BLaER1 (cell line): ENCODE results near the gene YOD1.

Experiments
- H3K27ac ChIP-seq: shearing (Covaris generic); formaldehyde crosslinking; 2 replicates; pipeline ENCODE4 v1.8.1; 2022
- H3K27me3 ChIP-seq: shearing (Covaris generic); formaldehyde crosslinking; 2 replicates; pipeline ENCODE4 v1.8.1; 2022
- H3K36me3 ChIP-seq: shearing (Covaris generic); formaldehyde crosslinking; 2 replicates; pipeline ENCODE4 v1.8.1; 2022
- H3K4me1 ChIP-seq: shearing (Covaris generic); formaldehyde crosslinking; 2 replicates; pipeline ENCODE4 v1.8.1; 2022
- H3K4me2 ChIP-seq: shearing (Covaris generic); formaldehyde crosslinking; 2 replicates; pipeline ENCODE4 v1.8.1; 2022
- H3K4me3 ChIP-seq: shearing (Covaris generic); formaldehyde crosslinking; 2 replicates; pipeline ENCODE4 v1.8.1; 2022
- H3K9ac ChIP-seq: shearing (Covaris generic); formaldehyde crosslinking; 2 replicates; pipeline ENCODE4 v1.8.1; 2022
- H3K9me3 ChIP-seq: shearing (Covaris generic); formaldehyde crosslinking; 2 replicates; pipeline ENCODE4 v1.8.1; 2022
- H4K20me1 ChIP-seq: shearing (Covaris generic); formaldehyde crosslinking; 2 replicates; pipeline ENCODE4 v1.8.1; 2022
- Cebpa-rat ChIP-seq: shearing (Covaris generic); IDR thresholded peaks from 2 replicates; pipeline ENCODE4 v1.8.1; 2022

Gene YOD1

GRCh38 chr1:207027921-207028320, 23.1 kb downstream of the YOD1 start:
- H3K4me2 ChIP-seq: no peak overlapping the region
- no peak overlapping the region for H3K4me3 ChIP-seq
- no peaks in the 10 kb centered on the region for H4K20me1 ChIP-seq
- no peaks in the 10 kb centered on the region for H3K36me3 ChIP-seq
- no peak overlapping the region for H3K27ac ChIP-seq
- no peaks in the 10 kb centered on the region for H3K27me3 ChIP-seq
- TF ChIP-seq Cebpa-rat: no peak
- no peaks in the 10 kb centered on the region for H3K9me3 ChIP-seq
- no peaks in the 10 kb centered on the region for H3K4me1 ChIP-seq
- H3K9ac ChIP-seq: no peak overlapping the region

DNA sequence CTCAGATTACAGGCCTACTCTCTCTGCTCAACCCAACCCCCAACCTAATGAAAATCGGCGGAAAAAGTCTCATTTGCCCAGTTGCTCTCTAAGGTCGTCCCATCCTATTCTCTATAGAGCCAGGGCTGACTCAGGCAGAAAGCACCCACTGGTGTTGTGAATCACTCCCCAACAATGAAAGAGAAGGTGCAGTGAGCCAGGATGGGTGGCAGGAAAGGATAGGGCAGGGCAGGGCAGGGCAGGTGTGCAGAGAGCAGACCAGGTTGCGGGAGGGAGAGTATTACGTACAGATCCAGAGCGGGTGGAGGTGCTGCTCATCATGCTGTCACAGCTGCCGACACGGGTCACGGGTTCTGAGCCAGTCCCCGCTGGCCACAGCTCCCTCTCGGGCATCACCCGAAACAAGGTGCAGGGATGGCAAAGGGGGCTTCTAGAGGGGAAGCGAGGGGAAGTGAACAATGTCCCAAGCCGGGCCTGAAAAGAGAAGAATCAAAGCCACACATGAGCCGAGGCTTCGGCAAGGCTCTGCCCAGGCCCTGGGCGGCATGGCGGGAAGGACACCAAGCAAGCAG, 23.7 kb downstream of the YOD1 start:
- Histone ChIP-seq H3K9me3 (no peaks in the 10 kb centered on the region), H3K4me2 (no peak overlapping the region), H3K27ac (no peak overlapping the region), H3K4me3 (no peak overlapping the region), H3K4me1 (no peaks in the 10 kb centered on the region), H3K9ac (no peak overlapping the region), H4K20me1 (no peaks in the 10 kb centered on the region), H3K36me3 (no peaks in the 10 kb centered on the region), H3K27me3 (no peaks in the 10 kb centered on the region)
- no peak for TF ChIP-seq Cebpa-rat

DNA sequence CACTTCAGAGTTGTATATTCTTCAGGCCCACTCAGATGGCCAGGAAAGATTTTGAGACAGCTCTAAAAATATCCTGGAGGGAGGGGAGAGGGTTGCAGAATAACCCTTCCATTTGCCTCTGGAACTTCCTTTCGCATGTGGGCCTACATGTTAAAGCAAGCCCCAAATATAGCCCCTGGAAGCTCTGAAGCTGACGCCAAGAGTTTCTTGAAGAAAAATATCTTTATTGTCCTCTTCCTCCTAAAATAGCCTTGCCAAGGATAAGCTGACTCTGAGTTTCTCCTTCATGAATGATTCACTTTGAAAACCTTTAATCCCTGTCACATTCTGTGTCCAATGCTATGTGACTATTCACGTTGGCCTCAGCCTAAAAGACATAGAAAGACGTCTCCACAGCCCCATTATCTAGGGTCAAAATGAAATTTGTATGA, 24.9 kb downstream of the YOD1 start:
- H3K9ac ChIP-seq: no peak overlapping the region
- no peaks in the 10 kb centered on the region for H3K4me1 ChIP-seq
- H4K20me1 ChIP-seq: no peaks in the 10 kb centered on the region
- no peak for TF ChIP-seq Cebpa-rat
- H3K27ac ChIP-seq: no peak overlapping the region
- no peaks in the 10 kb centered on the region for H3K27me3 ChIP-seq
- H3K4me2 ChIP-seq: no peak overlapping the region
- H3K36me3 ChIP-seq: no peaks in the 10 kb centered on the region
- H3K4me3 ChIP-seq: no peak overlapping the region
- H3K9me3 ChIP-seq: no peaks in the 10 kb centered on the region

GRCh38 chr1:207025146-207025880, 25.7 kb downstream of the YOD1 start:
- H3K9me3 ChIP-seq: no peaks in the 10 kb centered on the region
- H3K4me2 ChIP-seq: no peak overlapping the region
- H3K36me3 ChIP-seq: no peaks in the 10 kb centered on the region
- no peak for TF ChIP-seq Cebpa-rat
- H3K27me3 ChIP-seq: no peaks in the 10 kb centered on the region
- H3K27ac ChIP-seq: no peak overlapping the region
- H3K4me1 ChIP-seq: no peaks in the 10 kb centered on the region
- H4K20me1 ChIP-seq: no peaks in the 10 kb centered on the region
- no peak overlapping the region for H3K9ac ChIP-seq
- H3K4me3 ChIP-seq: no peak overlapping the region

DNA sequence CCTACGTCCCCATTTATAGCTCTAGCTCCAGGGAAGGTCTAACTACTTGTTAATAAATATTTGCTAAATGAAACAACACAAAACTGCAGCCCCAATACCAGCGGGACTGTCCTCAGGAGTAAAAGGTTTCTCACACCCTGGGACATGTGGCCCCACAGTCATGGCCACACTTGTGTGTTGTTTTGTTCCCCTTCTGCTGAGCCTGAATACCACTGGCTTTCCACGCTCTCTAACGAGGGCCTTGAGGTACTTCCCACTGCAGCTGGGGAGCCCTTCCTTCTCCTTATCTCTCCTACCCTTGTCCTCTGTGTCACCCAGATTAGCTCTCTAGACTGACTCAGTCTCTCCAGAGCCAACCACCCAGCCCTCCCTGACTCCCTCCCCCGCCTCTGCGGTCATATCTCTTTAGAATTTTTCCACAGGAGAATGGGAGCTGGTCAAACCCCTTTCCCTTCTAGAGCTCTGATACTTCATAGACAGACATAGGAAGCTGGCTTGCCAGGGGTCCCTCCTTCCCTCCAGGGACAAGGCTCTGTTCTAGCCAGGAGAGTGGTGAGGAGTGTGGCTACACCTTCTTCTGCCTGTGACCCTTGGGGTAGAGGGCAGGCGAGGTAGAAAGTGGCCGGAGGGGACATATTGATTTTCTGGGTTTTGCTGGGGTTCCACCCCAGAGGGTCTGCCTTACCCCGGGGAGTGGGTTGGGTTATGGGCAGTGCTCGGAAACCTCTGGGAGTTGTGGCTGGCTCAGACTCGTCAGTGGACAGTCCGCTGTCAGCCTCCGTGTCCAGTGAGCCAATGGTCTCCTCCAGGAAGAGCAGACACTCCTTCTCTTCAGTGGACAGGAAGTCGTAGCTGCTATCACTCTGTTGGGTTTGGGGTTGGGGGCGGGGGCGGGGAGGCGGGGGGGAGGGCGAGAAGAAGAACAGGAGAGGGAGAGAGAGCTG, 26.5 kb downstream of the YOD1 start:
- Histone ChIP-seq H3K9me3 (no peaks in the 10 kb centered on the region), H3K9ac (no peak overlapping the region), H3K27me3 (no peaks in the 10 kb centered on the region), H4K20me1 (no peaks in the 10 kb centered on the region), H3K36me3 (no peaks in the 10 kb centered on the region), H3K4me2 (no peak overlapping the region), H3K4me3 (no peak overlapping the region), H3K4me1 (no peaks in the 10 kb centered on the region), H3K27ac (no peak overlapping the region)
- TF ChIP-seq Cebpa-rat: no peak

DNA sequence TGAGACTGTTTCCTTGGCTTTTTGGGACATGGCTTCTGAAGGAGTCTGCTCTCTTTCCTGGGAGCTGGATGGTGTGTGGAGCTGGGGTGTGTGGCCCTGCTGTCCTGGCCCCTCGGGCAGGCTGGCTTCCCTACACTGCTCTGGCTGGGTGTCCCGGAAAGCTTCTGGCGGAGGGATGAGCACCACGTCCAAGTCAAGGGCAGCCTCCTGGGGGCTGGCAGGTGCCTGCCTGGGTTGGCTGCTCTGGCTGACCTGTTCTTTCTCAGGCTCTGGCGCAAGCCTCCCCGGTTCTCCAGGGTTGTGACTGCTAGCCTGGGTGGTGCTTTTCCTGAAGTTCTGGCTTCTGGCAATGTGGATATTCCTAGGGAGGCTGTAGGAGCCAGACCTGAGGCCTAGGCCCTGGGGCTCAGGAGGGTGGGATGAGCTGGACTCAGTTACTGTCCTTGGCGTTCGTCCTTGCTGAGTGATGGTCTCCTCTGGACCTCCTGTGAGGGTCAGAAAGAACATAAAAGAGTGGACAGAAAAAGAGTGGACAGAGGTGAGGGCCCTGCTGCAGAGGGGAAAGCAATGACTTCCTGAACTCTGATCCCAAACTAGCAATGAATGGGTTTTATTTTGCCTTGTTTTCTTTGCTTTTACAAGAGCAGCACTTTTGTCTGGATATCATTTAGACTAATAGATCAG, 27.9 kb downstream of the YOD1 start:
- no peaks in the 10 kb centered on the region for H3K4me1 ChIP-seq
- no peaks in the 10 kb centered on the region for H4K20me1 ChIP-seq
- no peaks in the 10 kb centered on the region for H3K36me3 ChIP-seq
- no peak overlapping the region for H3K4me3 ChIP-seq
- TF ChIP-seq Cebpa-rat: no peak
- no peak overlapping the region for H3K4me2 ChIP-seq
- H3K9ac ChIP-seq: no peak overlapping the region
- no peaks in the 10 kb centered on the region for H3K9me3 ChIP-seq
- no peaks in the 10 kb centered on the region for H3K27me3 ChIP-seq
- H3K27ac ChIP-seq: no peak overlapping the region

GRCh38 chr1:207021876-207022596, 29.0 kb downstream of the YOD1 start:
- Histone ChIP-seq H3K9ac (no peak overlapping the region), H3K27me3 (no peaks in the 10 kb centered on the region), H3K27ac (no peak overlapping the region), H3K36me3 (no peaks in the 10 kb centered on the region), H4K20me1 (no peaks in the 10 kb centered on the region), H3K4me3 (no peak overlapping the region), H3K9me3 (no peaks in the 10 kb centered on the region), H3K4me1 (no peaks in the 10 kb centered on the region), H3K4me2 (no peak overlapping the region)
- no peak for TF ChIP-seq Cebpa-rat

DNA sequence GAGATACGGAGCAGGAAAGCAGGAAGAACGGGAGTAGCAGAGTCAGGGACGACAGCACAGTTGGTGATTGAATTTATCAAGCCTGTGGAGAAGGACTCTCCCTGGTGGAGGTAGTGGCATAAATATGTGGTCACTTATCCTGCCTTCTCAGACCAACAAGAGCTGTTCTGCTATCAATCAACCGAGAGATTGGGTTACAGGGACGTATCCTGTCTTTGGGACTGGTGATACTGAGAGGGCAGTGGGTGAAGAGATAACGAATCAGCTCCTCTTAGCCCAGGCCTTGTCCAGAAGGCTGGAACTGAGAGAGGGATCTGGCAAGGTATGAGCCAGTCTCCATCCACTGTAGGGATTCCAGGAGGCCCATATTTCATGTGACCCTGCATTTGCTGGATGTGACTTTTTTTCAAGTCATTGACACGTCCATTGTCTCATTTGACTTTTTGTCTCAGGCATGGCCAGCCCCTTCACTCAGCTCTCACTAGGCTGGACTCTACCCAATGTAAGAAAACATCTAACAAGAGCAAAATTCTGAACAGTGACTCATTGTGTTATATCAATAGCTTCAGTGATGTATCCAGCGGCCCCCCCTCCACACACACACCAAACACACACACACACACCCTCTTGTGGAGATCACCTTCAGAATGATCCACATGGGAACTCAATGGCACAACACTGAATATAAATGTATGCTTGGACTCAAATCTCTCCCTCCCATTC, 29.7 kb downstream of the YOD1 start:
- Histone ChIP-seq H3K9me3 (no peaks in the 10 kb centered on the region), H4K20me1 (no peaks in the 10 kb centered on the region), H3K4me1 (no peaks in the 10 kb centered on the region), H3K27ac (no peak overlapping the region), H3K36me3 (no peaks in the 10 kb centered on the region), H3K4me2 (no peak overlapping the region), H3K9ac (no peak overlapping the region), H3K27me3 (no peaks in the 10 kb centered on the region), H3K4me3 (no peak overlapping the region)
- no peak for TF ChIP-seq Cebpa-rat

DNA sequence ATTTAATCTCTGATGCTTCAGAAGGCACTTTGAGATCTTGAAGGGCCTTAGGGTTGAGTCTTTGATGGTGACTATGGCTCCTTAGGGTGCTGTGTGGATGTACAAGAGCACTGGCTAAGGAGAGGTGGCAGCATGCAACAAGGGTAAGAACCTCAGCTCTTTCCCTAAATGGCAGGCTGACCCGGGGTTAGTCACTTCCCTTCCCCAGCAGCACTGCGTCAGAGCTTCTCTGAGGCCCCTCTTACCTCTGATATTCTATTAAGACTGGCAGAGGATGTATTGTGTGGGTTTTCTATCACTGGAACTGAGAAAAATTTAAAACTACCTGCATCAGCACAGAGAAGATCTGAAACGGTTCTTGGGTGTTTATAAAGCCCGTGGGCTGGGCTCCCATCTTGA, 30.3 kb downstream of the YOD1 start:
- Histone ChIP-seq H3K27me3 (no peaks in the 10 kb centered on the region), H3K9me3 (no peaks in the 10 kb centered on the region), H3K27ac (no peak overlapping the region), H3K4me1 (no peaks in the 10 kb centered on the region), H3K4me3 (no peak overlapping the region), H3K36me3 (no peaks in the 10 kb centered on the region), H3K9ac (no peak overlapping the region), H3K4me2 (no peak overlapping the region), H4K20me1 (no peaks in the 10 kb centered on the region)
- TF ChIP-seq Cebpa-rat: no peak
